ENCODE data around the gene UBASH3B. TPM values are rescaled to one million over a fixed set of nuclear protein-coding genes. Genes with fewer than 3 reads are reported as not detected.

Gene UBASH3B
- total RNA-seq, 1 donor: 21.4 TPM

- Histone ChIP-seq H4K20me1 (ENCODE audit: insufficient read depth, low read length) (no peaks in the 10 kb centered on the region), H2AFZ (ENCODE audit: low read length) (no peak overlapping the region), H3K27ac (ENCODE audit: low read depth, low read length) (no peak overlapping the region), H3K4me1 (ENCODE audit: insufficient read depth, low read length) (peaks cover 19% of the 10 kb centered on the region), H3K27me3 (ENCODE audit: insufficient read depth, low read length) (no peaks in the 10 kb centered on the region), H3K4me3 (ENCODE audit: insufficient read depth, low read length) (no peak overlapping the region), H3K9me3 (ENCODE audit: low read depth, low read length) (no peaks in the 10 kb centered on the region), H3K79me2 (ENCODE audit: insufficient read depth, low read length) (peaks cover 36% of the 10 kb centered on the region), H3K4me2 (ENCODE audit: insufficient read depth, low read length) (no peak overlapping the region), H3K36me3 (ENCODE audit: insufficient read depth, low read length) (peaks cover 32% of the 10 kb centered on the region)
- DNase-seq (ENCODE audit: insufficient read length, low spot score, missing footprints): no peak
- no peak for TF ChIP-seq CTCF (IDR thresholded peaks at IDR 0.05; ENCODE audit: extremely low read depth, low read depth, low read length)
Measured at GRCh38 chr11:122779047-122779629, 123.6 kb downstream of the UBASH3B start.

GRCh38 chr11:122780296-122780949, 124.9 kb downstream of the UBASH3B start:
- Histone ChIP-seq H3K4me2 (ENCODE audit: insufficient read depth, low read length) (no peak overlapping the region), H3K4me3 (ENCODE audit: insufficient read depth, low read length) (no peak overlapping the region), H4K20me1 (ENCODE audit: insufficient read depth, low read length) (no peaks in the 10 kb centered on the region), H3K36me3 (ENCODE audit: insufficient read depth, low read length) (peaks cover 37% of the 10 kb centered on the region), H3K9me3 (ENCODE audit: low read depth, low read length) (no peaks in the 10 kb centered on the region), H3K27me3 (ENCODE audit: insufficient read depth, low read length) (no peaks in the 10 kb centered on the region), H2AFZ (ENCODE audit: low read length) (no peak overlapping the region), H3K4me1 (ENCODE audit: insufficient read depth, low read length) (peaks cover 31% of the 10 kb centered on the region), H3K27ac (ENCODE audit: low read depth, low read length) (peak overlapping the region; percentile 27), H3K79me2 (ENCODE audit: insufficient read depth, low read length) (peaks cover 24% of the 10 kb centered on the region)
- DNase-seq (ENCODE audit: insufficient read length, low spot score, missing footprints): no peak
- no peak for TF ChIP-seq CTCF (IDR thresholded peaks at IDR 0.05; ENCODE audit: extremely low read depth, low read depth, low read length)

GRCh38 chr11:122781378-122782195, 126.1 kb downstream of the UBASH3B start:
- Histone ChIP-seq H3K4me1 (ENCODE audit: insufficient read depth, low read length) (peaks cover 31% of the 10 kb centered on the region), H3K36me3 (ENCODE audit: insufficient read depth, low read length) (peaks cover 43% of the 10 kb centered on the region), H3K27ac (ENCODE audit: low read depth, low read length) (peak overlapping the region; percentile 27), H3K9me3 (ENCODE audit: low read depth, low read length) (no peaks in the 10 kb centered on the region), H3K4me2 (ENCODE audit: insufficient read depth, low read length) (no peak overlapping the region), H3K4me3 (ENCODE audit: insufficient read depth, low read length) (no peak overlapping the region), H2AFZ (ENCODE audit: low read length) (peak overlapping the region; percentile 1), H3K27me3 (ENCODE audit: insufficient read depth, low read length) (no peaks in the 10 kb centered on the region), H4K20me1 (ENCODE audit: insufficient read depth, low read length) (no peaks in the 10 kb centered on the region), H3K79me2 (ENCODE audit: insufficient read depth, low read length) (peaks cover 21% of the 10 kb centered on the region)
- TF ChIP-seq CTCF (IDR thresholded peaks at IDR 0.05; ENCODE audit: extremely low read depth, low read depth, low read length): peak; percentile 96
- DNase-seq (ENCODE audit: insufficient read length, low spot score, missing footprints): peak; percentile 91

GRCh38 chr11:122782222-122782621, 126.7 kb downstream of the UBASH3B start:
- Histone ChIP-seq H3K9me3 (ENCODE audit: low read depth, low read length) (no peaks in the 10 kb centered on the region), H3K4me1 (ENCODE audit: insufficient read depth, low read length) (peaks cover 31% of the 10 kb centered on the region), H3K4me2 (ENCODE audit: insufficient read depth, low read length) (no peak overlapping the region), H3K27me3 (ENCODE audit: insufficient read depth, low read length) (no peaks in the 10 kb centered on the region), H3K36me3 (ENCODE audit: insufficient read depth, low read length) (peaks cover 46% of the 10 kb centered on the region), H3K79me2 (ENCODE audit: insufficient read depth, low read length) (peaks cover 16% of the 10 kb centered on the region), H2AFZ (ENCODE audit: low read length) (no peak overlapping the region), H3K4me3 (ENCODE audit: insufficient read depth, low read length) (no peak overlapping the region), H3K27ac (ENCODE audit: low read depth, low read length) (no peak overlapping the region), H4K20me1 (ENCODE audit: insufficient read depth, low read length) (no peaks in the 10 kb centered on the region)
- no peak for TF ChIP-seq CTCF (IDR thresholded peaks at IDR 0.05; ENCODE audit: extremely low read depth, low read depth, low read length)
- DNase-seq (ENCODE audit: insufficient read length, low spot score, missing footprints): no peak

All from osteoblast (primary cell).